Activated gamma-delta T cell treated with Interleukin-2 at 50 U/mL for 16 hours (primary cell): ENCODE results near the gene FAH.
"Not testable (repeated sequence)": the region's sequence is repeated elsewhere in the genome, so short reads cannot be mapped to it uniquely, and the experiment has no call there.

Experiments used
- DNase-seq: peaks from one replicate; pipeline ENCODE4 v3.0.0-alpha.2; 2020

FAH gene

DNA sequence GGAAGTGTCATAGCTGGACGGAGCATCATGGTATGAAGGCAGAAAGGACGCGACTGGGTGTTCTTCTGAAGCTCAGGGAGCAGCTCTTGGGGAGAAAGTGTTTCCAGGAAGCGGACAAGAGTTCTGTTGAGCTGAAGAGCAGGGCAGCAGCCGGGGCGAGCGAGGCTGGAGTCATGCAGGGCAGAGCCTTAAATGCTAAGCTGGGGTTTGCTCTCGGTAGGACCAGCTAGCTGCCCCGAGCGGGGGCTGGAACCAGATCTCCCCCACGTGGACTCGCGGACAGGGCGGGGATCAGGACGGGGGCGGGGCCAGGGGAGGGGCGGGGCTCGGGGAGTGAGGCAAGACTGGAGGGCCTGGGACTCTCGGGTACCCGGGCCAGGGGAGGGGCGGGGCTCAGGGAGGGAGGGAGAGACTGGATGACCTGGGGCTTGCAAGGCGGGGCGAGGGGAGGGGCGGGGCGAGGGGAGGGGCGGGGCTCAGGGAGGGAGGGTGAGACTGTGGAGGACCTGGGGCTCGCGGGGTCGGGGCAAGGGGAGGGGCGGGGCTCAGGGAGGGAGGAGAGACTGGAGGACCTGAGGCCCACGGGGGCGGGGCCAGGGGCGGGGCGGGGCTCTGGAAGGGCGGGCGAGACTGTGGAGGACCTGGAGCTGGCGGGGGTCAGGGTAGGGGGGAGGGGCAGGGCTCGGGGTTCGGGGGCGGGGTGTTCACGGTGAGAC, 461 bp upstream of the FAH start:
- DNase-seq = peak; percentile 86

DNA sequence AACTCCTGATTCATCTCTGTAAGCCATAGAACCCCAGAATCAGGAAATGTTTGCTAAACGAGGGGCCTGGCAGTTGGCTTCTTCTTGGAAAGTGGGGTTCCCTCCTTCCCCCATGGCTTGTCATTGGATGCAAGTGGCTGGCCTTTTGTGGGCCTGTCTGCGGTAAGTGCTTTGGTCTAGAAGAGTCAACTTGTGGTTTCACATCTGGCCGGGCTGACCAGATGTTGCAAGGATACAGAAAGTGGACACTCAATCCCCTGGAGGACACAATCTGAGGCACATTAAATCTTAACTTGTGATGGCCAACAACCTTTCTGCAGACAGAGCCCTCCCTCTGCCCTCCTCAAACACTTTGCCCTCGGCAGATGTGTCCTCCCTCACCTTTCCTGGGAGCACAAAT, 1.1 kb downstream of the FAH start:
- DNase-seq = no peak

- no peak for DNase-seq
Measured at GRCh38 chr15:80154336-80154735, 1.5 kb downstream of the FAH start.

DNA sequence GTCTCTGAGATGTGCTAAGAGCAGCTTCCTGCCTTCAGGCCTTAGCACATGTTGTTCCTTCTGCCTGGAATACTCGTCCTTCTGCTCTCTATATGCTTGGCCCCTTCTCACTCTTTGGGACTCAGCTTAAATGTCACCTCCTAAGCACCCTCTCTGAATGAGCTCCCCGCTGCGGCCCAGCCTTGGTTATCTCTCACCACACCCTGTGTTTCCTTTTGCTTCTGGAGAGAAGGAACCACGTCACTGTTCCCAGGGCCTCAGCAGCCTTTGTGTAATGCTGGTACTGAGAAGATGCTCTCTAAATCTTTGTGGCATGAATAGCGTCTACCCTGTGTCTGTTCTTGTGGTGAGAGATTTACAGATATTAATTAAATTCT, 2.2 kb downstream of the FAH start:
- DNase-seq = no peak

- DNase-seq = not testable (repeated sequence)
Measured at GRCh38 chr15:80155378-80156175, 2.8 kb downstream of the FAH start.

DNA sequence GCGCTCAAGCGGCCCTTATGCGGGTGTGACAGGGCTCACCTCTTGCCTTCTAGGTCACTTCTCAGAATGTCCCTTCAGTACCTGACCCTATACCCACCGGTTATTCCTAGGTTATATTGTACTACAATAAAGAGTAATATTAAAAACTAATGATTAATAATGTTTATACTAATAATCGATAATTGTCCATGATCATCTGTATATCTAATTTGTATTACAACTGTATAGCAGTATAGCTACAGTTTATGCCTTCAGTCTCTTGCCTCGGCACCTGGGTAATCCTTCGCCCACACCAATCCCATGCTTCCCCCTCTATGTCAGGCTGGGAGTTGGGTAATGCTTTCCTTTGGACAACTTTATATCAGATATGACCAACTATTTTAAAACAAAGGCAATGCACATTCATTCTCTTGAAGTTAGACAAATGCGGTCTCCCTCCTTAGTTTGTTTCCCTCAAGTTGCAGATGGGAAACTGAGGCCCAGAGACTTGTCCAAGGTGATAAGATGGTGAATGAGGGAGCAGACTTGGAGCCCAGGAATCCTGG, 3.4 kb downstream of the FAH start:
- no peak for DNase-seq

DNA sequence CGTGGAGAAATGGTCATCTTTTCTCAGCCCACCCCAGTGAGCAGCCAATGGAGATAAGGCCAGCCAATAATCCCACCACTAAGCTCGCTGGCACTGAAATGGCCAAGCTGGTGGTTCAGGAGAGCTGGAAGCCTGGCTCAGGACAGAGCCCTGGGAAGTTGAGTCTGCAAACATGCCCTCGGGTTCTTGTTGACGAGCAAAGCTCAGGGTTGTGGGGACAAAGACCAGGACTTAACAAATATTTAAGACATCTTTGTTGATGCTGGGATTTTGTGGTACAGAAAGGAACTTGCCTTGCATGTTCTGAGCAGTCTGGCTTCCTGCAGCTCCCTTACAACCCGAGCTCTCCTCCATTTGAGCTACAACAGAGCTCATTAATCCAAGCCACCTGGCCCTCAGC, 4.4 kb downstream of the FAH start:
- no peak for DNase-seq

DNA sequence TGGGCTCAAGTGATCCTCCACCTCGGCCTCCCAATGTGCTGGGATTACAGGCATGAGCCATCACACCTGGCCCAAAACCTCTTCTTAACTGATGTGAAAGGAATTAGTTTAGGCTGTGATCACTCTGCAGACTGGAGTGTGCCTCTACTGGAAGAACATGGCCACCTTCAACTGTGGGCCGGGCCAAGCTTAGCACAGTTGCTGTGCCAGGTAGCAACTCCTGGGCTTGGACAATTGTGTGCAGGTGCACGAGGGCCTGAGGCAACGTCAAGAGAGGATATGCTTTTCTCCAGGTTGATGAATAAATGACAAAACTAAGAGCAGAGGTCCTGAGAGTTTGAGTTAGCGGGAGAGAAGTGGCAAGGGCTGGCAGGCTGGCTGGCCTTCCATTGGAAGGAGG, 6.5 kb downstream of the FAH start:
- no peak for DNase-seq

- peak; percentile 14 for DNase-seq
Measured at GRCh38 chr15:80159811-80160569, 7.2 kb downstream of the FAH start.

- no peak for DNase-seq
Measured at GRCh38 chr15:80160570-80161156, 7.9 kb downstream of the FAH start.

GRCh38 chr15:80161468-80162016, 8.7 kb downstream of the FAH start:
- DNase-seq = no peak

- DNase-seq = no peak
Measured at GRCh38 chr15:80162059-80162554, 9.3 kb downstream of the FAH start.

DNA sequence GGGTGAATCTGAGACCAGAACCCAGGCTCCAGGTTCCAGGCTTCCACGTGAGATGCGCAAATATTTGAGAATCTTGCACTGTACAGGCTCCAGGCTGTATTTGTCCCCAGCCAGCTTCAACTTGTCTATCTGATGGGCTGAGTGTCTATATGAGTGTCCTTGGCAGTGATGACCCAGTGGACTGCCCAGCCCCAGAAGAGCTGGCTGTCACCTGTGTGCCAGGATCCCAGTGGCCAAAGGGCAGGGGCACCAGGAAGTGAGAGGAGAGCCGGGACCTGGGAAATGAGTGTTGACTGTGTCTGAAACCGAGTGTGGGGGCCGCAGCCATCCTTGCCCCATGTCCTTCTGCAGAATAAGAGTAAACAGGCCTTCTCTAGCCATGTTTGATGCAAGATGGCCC, 10.4 kb downstream of the FAH start:
- no peak for DNase-seq

DNA sequence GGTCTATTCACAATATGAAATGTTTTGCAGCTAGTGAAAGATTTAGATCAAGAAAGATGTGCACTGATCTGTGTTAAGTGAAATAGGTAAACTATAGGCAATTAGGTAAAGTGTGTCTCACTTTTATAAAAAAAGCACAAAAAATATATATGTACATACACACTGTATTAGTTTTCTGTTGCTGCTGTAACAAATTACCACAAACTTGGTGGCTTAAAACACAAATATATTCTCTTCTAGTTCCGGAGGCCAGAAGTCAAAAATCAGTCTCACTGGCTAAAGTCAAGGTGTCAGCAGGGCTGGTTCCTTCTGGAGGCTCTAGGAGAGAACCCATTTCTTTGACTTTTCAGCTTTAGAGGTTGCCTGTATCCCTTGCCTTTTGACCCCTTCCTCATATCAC, 11.1 kb downstream of the FAH start:
- DNase-seq = no peak

DNA sequence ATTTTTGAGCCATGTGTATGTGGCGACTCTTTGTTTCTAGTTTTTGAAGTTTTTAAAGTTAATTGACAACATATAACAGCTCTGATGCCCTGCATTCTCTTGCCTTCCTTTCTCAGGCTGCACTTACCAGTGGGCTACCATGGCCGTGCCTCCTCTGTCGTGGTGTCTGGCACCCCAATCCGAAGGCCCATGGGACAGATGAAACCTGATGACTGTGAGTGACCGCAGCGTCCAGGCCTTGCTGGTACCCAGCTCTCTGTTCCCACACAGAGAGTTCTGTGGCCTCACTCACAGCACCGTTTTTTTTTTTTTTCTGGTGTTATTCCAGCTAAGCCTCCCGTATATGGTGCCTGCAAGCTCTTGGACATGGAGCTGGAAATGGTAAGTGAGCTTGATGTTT, 15.1 kb downstream of the FAH start:
- no peak for DNase-seq

DNA sequence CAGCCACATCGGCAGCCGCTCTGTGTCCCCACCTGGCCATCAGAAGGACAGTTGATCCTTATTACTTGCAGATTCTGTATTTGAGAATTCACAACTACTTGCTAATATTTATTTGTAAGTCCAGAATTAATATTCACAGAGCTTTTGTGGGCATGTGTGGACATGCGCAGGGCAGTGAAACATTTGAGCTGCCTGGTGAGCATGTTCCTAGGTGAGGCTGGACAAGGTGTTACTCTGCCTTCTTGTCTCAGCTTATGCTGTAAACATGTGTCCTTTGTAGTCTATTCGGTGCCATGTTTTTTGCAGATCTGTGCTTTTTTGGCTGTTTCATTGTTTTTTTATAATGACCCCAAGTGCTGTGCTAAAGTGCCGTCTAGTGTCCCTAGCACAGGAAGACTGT, 15.6 kb downstream of the FAH start:
- DNase-seq = no peak

- DNase-seq = no peak
Measured at GRCh38 chr15:80169768-80170357, 17.1 kb downstream of the FAH start.

DNA sequence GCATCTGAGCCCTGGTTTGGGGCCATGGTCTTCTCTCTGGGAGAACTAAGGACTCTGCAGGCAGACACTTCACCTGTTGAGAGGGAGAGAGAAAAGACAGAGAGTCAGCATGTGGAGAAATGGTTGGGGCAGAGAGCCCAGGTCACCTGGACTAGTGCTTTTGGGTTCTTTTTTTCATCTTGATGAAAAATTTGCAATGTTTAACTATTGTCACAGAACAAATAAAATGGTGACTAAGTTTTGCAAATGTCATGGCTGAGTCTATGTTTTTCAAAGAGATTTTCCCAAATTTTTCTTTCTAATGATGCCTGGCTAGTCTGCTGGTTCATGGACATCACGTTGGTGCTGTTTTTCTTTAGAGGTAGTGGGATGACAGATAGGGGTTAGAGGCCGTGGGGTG, 17.8 kb downstream of the FAH start:
- no peak for DNase-seq

GRCh38 chr15:80171787-80172186, 19.0 kb downstream of the FAH start:
- DNase-seq = no peak

DNA sequence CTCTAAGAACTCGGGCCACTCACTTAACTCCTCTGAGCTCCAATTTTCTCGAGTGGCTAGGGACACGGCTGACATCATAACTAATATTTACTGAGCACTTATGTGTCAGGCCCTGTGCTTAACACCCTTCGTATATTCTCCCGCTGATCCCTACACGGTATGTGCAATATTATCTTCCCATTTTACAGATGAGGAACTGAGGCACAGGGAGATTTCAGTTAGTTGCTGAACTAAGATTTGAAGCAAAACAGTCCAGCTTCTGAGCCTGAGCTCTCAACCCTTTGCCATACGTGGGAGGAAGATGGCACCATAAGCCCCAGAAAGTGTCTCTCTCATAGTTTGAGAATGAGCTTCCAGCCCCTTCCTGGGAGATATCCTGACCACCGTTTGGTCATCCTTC, 19.6 kb downstream of the FAH start:
- no peak for DNase-seq

DNA sequence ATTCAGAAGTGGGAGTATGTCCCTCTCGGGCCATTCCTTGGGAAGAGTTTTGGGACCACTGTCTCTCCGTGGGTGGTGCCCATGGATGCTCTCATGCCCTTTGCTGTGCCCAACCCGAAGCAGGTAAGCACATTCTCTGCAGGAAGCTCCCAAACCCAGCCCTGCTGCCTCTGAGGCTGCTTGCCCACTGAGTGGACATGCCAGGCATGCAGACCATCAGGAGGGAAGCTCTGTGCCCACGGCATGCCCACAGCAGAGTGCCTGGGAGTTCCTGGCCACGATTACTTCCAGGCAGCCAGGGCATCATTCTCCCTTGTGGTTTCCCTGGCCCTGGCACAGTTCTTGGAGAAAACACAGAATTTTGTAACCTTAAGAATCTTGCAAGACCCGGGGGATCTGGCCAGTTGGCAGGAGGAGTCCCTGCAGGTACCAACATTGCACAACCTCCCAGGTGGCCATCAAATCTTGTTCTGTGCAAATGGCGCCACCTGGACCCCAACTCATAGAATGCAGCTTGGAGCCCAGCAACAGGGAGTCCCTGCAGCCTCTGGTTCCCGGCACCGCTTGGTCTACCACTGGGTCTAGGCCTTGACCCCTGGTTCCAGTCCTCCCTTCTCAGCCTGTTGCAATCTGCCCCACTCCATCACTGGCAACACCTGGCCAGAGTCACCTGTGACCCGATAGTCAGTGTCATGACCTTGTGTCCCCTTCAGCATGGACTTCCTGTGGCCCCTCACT, 20.4 kb downstream of the FAH start:
- peak; percentile 68 for DNase-seq
